Testis (tissue), 2 donors: Measurements from ENCODE around the gene CARM1.

ENCODE experiments used
- CTCF ChIP-seq, 3 experiments: fragments of 450-650 bp in 2 of 3; fragments of 200-600 bp in 1 of 3; sonication (generic) in 1 of 3; IDR thresholded peaks; one replicate each; pipeline ENCODE4 v1.5.1; 2016 to 2019; ENCODE audit warnings: antibody characterized with exemption in 3 of 3, mild to moderate bottlenecking in 2 of 3, moderate library complexity in 1 of 3
- POLR2A ChIP-seq: fragments of 450-650 bp; IDR thresholded peaks from one replicate; pipeline ENCODE4 v1.6.1; 2017; ENCODE audit warnings: antibody characterized with exemption, mild to moderate bottlenecking, moderate library complexity

DNA sequence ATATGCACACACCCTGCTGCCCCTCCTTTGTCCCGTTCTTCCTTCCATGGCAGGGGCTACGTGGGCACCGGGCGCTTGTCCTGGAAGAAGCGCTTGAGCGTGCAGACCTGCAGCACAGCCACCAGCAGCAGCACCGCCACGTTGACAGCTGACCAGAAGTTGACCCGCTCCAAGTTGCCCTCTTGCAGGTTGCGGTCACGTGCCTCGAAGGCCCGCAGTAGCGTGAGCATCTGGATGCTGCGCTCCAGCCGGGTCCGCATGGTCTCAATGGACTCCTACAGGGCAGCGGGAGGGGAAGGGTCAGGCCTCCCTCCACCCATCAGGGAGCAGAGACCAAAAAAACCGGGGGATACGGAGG, 38.4 kb upstream of the CARM1 start:
- TF ChIP-seq CTCF (IDR thresholded peaks at IDR 0.05) (no peak), POLR2A (no peak)
